ENCODE data around the gene PLPPR1.

DNA sequence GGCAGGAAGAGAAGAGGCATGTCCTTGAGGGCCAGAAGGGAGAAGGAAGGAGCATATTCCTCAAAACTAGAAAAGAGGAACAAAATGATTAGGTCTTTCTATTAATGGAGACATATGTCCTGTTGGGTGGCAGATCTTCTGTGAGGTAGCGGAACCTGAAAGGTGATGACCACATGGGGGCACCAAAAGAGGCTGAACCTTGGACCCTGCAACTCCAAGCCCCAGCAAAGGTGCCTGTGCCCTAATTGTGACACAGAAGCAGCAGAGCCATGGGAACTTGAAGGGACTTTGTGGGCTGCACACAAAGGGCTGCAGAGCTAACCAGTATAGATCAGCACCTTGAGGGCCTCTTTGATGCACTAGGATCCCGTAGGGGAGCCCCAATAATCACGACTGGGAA lies 198.3 kb downstream of the PLPPR1 start:
- TF ChIP-seq, protein P1, sequence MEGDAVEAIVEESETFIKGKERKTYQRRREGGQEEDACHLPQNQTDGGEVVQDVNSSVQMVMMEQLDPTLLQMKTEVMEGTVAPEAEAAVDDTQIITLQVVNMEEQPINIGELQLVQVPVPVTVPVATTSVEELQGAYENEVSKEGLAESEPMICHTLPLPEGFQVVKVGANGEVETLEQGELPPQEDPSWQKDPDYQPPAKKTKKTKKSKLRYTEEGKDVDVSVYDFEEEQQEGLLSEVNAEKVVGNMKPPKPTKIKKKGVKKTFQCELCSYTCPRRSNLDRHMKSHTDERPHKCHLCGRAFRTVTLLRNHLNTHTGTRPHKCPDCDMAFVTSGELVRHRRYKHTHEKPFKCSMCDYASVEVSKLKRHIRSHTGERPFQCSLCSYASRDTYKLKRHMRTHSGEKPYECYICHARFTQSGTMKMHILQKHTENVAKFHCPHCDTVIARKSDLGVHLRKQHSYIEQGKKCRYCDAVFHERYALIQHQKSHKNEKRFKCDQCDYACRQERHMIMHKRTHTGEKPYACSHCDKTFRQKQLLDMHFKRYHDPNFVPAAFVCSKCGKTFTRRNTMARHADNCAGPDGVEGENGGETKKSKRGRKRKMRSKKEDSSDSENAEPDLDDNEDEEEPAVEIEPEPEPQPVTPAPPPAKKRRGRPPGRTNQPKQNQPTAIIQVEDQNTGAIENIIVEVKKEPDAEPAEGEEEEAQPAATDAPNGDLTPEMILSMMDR (IDR thresholded peaks at IDR 0.05): no peak
- TF ChIP-seq POLR2A (IDR thresholded peaks at IDR 0.05): no peak
